ENCODE measurements around the gene B4GALT1. TPM values are rescaled to one million over a fixed set of nuclear protein-coding genes. Genes with fewer than 3 reads are reported as not detected.

B4GALT1 gene
- total and polyA plus RNA-seq, 8 donors: 6.4 to 125 (median 24.9) TPM

- no peaks in the 10 kb centered on the region for H3K9me3 ChIP-seq
- H3K27ac ChIP-seq: no peak overlapping the region
- WGBS, 5 donors: 81 to 95% (median 87%) methylated on average over 1 of the region's 1 CpG
- peaks cover 0 to 20% (median 9%) of the 10 kb centered on the region in 4 donors for H3K4me1 ChIP-seq
- intact Hi-C loops (cut with DNase I; ENCODE audit: low total_unique reads): no loop called here
- H3K27me3 ChIP-seq: no peaks in the 10 kb centered on the region
- H3K36me3 ChIP-seq: no peaks in the 10 kb centered on the region
- DNase-seq: no peak
- no peak for TF ChIP-seq CTCF (IDR thresholded peaks at IDR 0.05)
- TF ChIP-seq POLR2A (IDR thresholded peaks at IDR 0.05): no peak
- TF ChIP-seq POLR2AphosphoS5 (IDR thresholded peaks at IDR 0.05): no peak
- TF ChIP-seq EP300 (IDR thresholded peaks at IDR 0.05): no peak
- H3K4me3 ChIP-seq: no peak overlapping the region
Measured at GRCh38 chr9:33209394-33209793, 42.3 kb upstream of the B4GALT1 start.

- no peak for TF ChIP-seq EP300 (IDR thresholded peaks at IDR 0.05)
- peak in 1 of 3 donors; percentile 33 for TF ChIP-seq POLR2AphosphoS5 (IDR thresholded peaks at IDR 0.05)
- no peak for TF ChIP-seq POLR2A (IDR thresholded peaks at IDR 0.05)
- no peak for TF ChIP-seq CTCF (IDR thresholded peaks at IDR 0.05)
- peak overlapping the region in 4 of 5 donors; percentile 1 to 48 (median 29) for H3K27ac ChIP-seq
- H3K36me3 ChIP-seq: no peaks in the 10 kb centered on the region
- H3K27me3 ChIP-seq: no peaks in the 10 kb centered on the region
- no peak overlapping the region for H3K4me3 ChIP-seq
- peaks cover 0 to 21% (median 6%) of the 10 kb centered on the region in 4 donors for H3K4me1 ChIP-seq
- no peaks in the 10 kb centered on the region for H3K9me3 ChIP-seq
- intact Hi-C loops (cut with DNase I; ENCODE audit: low total_unique reads): no loop called here
- 41 to 51% (median 50%) methylated on average over 11 of the region's 11 CpGs for WGBS, 5 donors
- DNase-seq: peak; percentile 42 to 66
Measured at GRCh38 chr9:33202552-33203201, 35.5 kb upstream of the B4GALT1 start.

GRCh38 chr9:33202018-33202417, 34.9 kb upstream of the B4GALT1 start:
- WGBS, 5 donors: 76 to 100% (median 96%) methylated on average over 1 of the region's 1 CpG
- no peaks in the 10 kb centered on the region for H3K36me3 ChIP-seq
- H3K27me3 ChIP-seq: no peaks in the 10 kb centered on the region
- DNase-seq: no peak
- peak overlapping the region in 2 of 5 donors; percentile 38 to 48 for H3K27ac ChIP-seq
- H3K9me3 ChIP-seq: no peaks in the 10 kb centered on the region
- TF ChIP-seq EP300 (IDR thresholded peaks at IDR 0.05): no peak
- no peak for TF ChIP-seq POLR2A (IDR thresholded peaks at IDR 0.05)
- TF ChIP-seq POLR2AphosphoS5 (IDR thresholded peaks at IDR 0.05): no peak
- TF ChIP-seq CTCF (IDR thresholded peaks at IDR 0.05): no peak
- H3K4me1 ChIP-seq: peaks cover 0 to 23% (median 11%) of the 10 kb centered on the region in 4 donors
- intact Hi-C loops (cut with DNase I; ENCODE audit: low total_unique reads): no loop called here
- H3K4me3 ChIP-seq: no peak overlapping the region

GRCh38 chr9:33198165-33198564, 31.0 kb upstream of the B4GALT1 start:
- TF ChIP-seq POLR2AphosphoS5 (IDR thresholded peaks at IDR 0.05): peak in 1 of 3 donors; percentile 31
- TF ChIP-seq CTCF (IDR thresholded peaks at IDR 0.05): no peak
- no peak for TF ChIP-seq EP300 (IDR thresholded peaks at IDR 0.05)
- TF ChIP-seq POLR2A (IDR thresholded peaks at IDR 0.05): no peak
- no peak for DNase-seq
- peak overlapping the region in 4 of 5 donors; percentile 47 to 75 (median 50) for H3K27ac ChIP-seq
- intact Hi-C loops (cut with DNase I; ENCODE audit: low total_unique reads): no loop called here
- H3K36me3 ChIP-seq: no peaks in the 10 kb centered on the region
- H3K27me3 ChIP-seq: no peaks in the 10 kb centered on the region
- no peak overlapping the region for H3K4me3 ChIP-seq
- no peaks in the 10 kb centered on the region for H3K9me3 ChIP-seq
- H3K4me1 ChIP-seq: peaks cover 0 to 22% (median 13%) of the 10 kb centered on the region in 4 donors
- WGBS, 5 donors: 65 to 83% (median 79%) methylated on average over 6 of the region's 6 CpGs
